MM.1S (cell line): ENCODE results near the gene IVD.

ENCODE experiments used
- DNase-seq: peaks from one replicate; pipeline ENCODE4 v3.0.0-alpha.2; 2015
- H2AFZ ChIP-seq: fragments of 300-600 bp; sonication (generic); 2 replicates; pipeline ENCODE4 v1.6.0; 2016; ENCODE audit warnings: antibody characterized with exemption, low read length
- H3F3A ChIP-seq: fragments of 300-600 bp; sonication (generic); 2 replicates; pipeline ENCODE4 v1.6.1; 2016; ENCODE audit warnings: mild to moderate bottlenecking, antibody characterized with exemption, low read length, moderate library complexity, mixed read lengths; ENCODE audit not compliant: insufficient read depth
- H3K27ac ChIP-seq: fragments of 300-600 bp; sonication (generic); 2 replicates; pipeline ENCODE4 v1.5.1; 2016; ENCODE audit warnings: mild to moderate bottlenecking, low read length
- H3K27me3 ChIP-seq: fragments of 300-600 bp; sonication (generic); replicated peaks from 2 replicates; pipeline ENCODE4 v1.6.0; 2016; ENCODE audit warnings: low read length; ENCODE audit not compliant: insufficient read depth
- H3K36me3 ChIP-seq: fragments of 300-600 bp; sonication (generic); replicated peaks from 2 replicates; pipeline ENCODE4 v1.6.1; 2016; ENCODE audit warnings: mild to moderate bottlenecking, low read length, mixed read lengths; ENCODE audit not compliant: insufficient read depth
- H3K4me1 ChIP-seq: fragments of 300-600 bp; sonication (generic); 2 replicates; pipeline ENCODE4 v1.6.1; 2016; ENCODE audit warnings: low read length, mixed read lengths
- H3K4me2 ChIP-seq: fragments of 300-600 bp; sonication (generic); 2 replicates; pipeline ENCODE4 v1.6.0; 2016; ENCODE audit warnings: low read depth, low read length
- H3K4me3 ChIP-seq: fragments of 300-600 bp; sonication (generic); 2 replicates; pipeline ENCODE4 v1.5.1; 2016; ENCODE audit warnings: low read length, mixed read lengths
- H3K79me2 ChIP-seq: fragments of 300-600 bp; sonication (generic); 2 replicates; pipeline ENCODE4 v1.6.1; 2016; ENCODE audit warnings: mixed run types, low read length, mixed read lengths
- H3K9ac ChIP-seq: fragments of 300-600 bp; sonication (generic); 2 replicates; pipeline ENCODE4 v1.6.1; 2016; ENCODE audit warnings: low read length, mixed read lengths
- H3K9me2 ChIP-seq: fragments of 300-600 bp; sonication (generic); replicated peaks from 2 replicates; pipeline ENCODE4 v1.6.1; 2016; ENCODE audit warnings: mild to moderate bottlenecking, low read length, mixed read lengths; ENCODE audit not compliant: insufficient read depth
- H3K9me3 ChIP-seq: fragments of 300-600 bp; sonication (generic); replicated peaks from 2 replicates; pipeline ENCODE4 v1.6.1; 2016; ENCODE audit warnings: mild to moderate bottlenecking, low read length, mixed read lengths; ENCODE audit not compliant: insufficient read depth
- H4K20me1 ChIP-seq: fragments of 300-600 bp; sonication (generic); 2 replicates; pipeline ENCODE4 v1.6.1; 2016; ENCODE audit warnings: mild to moderate bottlenecking, low read length, moderate library complexity, mixed read lengths; ENCODE audit not compliant: insufficient read depth
- CTCF ChIP-seq: fragments of 300-600 bp; sonication (generic); IDR thresholded peaks from 2 replicates; pipeline ENCODE4 v1.5.1; 2016; ENCODE audit warnings: antibody characterized with exemption, low read length, mixed read lengths
- EZH2 ChIP-seq: fragments of 300-600 bp; sonication (generic); optimal IDR thresholded peaks from 2 replicates; pipeline ENCODE3; 2017; ENCODE audit warnings: low read depth, mild to moderate bottlenecking, antibody characterized with exemption, low read length, mixed read lengths
- EZH2phosphoT487 ChIP-seq: fragments of 300-600 bp; sonication (generic); IDR thresholded peaks from 2 replicates; pipeline ENCODE4 v1.6.1; 2018; ENCODE audit warnings: antibody characterized with exemption, low read length

Gene IVD

GRCh38 chr15:40399370-40399769 is 6.2 kb upstream of the IVD start:
- TF ChIP-seq EZH2 (no peak), CTCF (no peak)
- no peaks in the 10 kb centered on the region for H3K27me3 ChIP-seq
- peaks cover 18% of the 10 kb centered on the region for H3K4me1 ChIP-seq
- H3K4me2 ChIP-seq, result no peak overlapping the region
- no peaks in the 10 kb centered on the region for H3K9me3 ChIP-seq
- H3K36me3 ChIP-seq, result no peaks in the 10 kb centered on the region
- no peak overlapping the region for H3K4me3 ChIP-seq
- DNase-seq, result no peak
- H4K20me1 ChIP-seq, result no peaks in the 10 kb centered on the region
- no peaks in the 10 kb centered on the region for H3K79me2 ChIP-seq
- no peak overlapping the region for H3K9ac ChIP-seq
- no peak overlapping the region for H3K27ac ChIP-seq
- H2AFZ ChIP-seq, result no peak overlapping the region
- H3K9me2 ChIP-seq, result no peaks in the 10 kb centered on the region
- peaks cover 10% of the 10 kb centered on the region for H3F3A ChIP-seq

GRCh38 chr15:40407330-40407990 is 1.9 kb downstream of the IVD start:
- peak overlapping the region; percentile 61 for H3K27ac ChIP-seq
- peak overlapping the region; percentile 6; the same call in 1 of the 2 replicates for H3K4me3 ChIP-seq
- H3K27me3 ChIP-seq, result no peaks in the 10 kb centered on the region
- H2AFZ ChIP-seq, result no peak overlapping the region
- no peaks in the 10 kb centered on the region for H3K9me2 ChIP-seq
- H3K79me2 ChIP-seq, result peaks cover 33% of the 10 kb centered on the region
- no peaks in the 10 kb centered on the region for H3K9me3 ChIP-seq
- peaks cover 36% of the 10 kb centered on the region for H3K4me1 ChIP-seq
- H3K9ac ChIP-seq, result peak overlapping the region; percentile 6; the same call in 1 of the 2 replicates
- H4K20me1 ChIP-seq, result no peaks in the 10 kb centered on the region
- peak; percentile 60 for DNase-seq
- peaks cover 7% of the 10 kb centered on the region for H3K36me3 ChIP-seq
- H3F3A ChIP-seq, result peaks cover 27% of the 10 kb centered on the region
- TF ChIP-seq EZH2, result no peak
- TF ChIP-seq EZH2phosphoT487, result no peak
- no peak for TF ChIP-seq CTCF
- H3K4me2 ChIP-seq, result peak overlapping the region; percentile 93

- H3K79me2 ChIP-seq, result peaks cover 33% of the 10 kb centered on the region
- H3K4me1 ChIP-seq, result peaks cover 31% of the 10 kb centered on the region
- DNase-seq, result peak; percentile 85
- H3K9me3 ChIP-seq, result no peaks in the 10 kb centered on the region
- H3K4me3 ChIP-seq, result no peak overlapping the region
- no peak overlapping the region for H2AFZ ChIP-seq
- H3K4me2 ChIP-seq, result peak overlapping the region; percentile 61; the same call in 1 of the 2 replicates
- H3K27me3 ChIP-seq, result no peaks in the 10 kb centered on the region
- H3F3A ChIP-seq, result peaks cover 27% of the 10 kb centered on the region
- TF ChIP-seq EZH2phosphoT487, result no peak
- TF ChIP-seq CTCF, result no peak
- TF ChIP-seq EZH2, result no peak
- no peaks in the 10 kb centered on the region for H3K9me2 ChIP-seq
- H4K20me1 ChIP-seq, result no peaks in the 10 kb centered on the region
- peaks cover 7% of the 10 kb centered on the region for H3K36me3 ChIP-seq
- H3K27ac ChIP-seq, result peak overlapping the region; percentile 57; the same call in 1 of the 2 replicates
- no peak overlapping the region; the same call in 1 of the 2 replicates for H3K9ac ChIP-seq
Measured at GRCh38 chr15:40409366-40409765, 3.8 kb downstream of the IVD start.
